Right atrium auricular region (tissue), 2 donors: ENCODE results near the gene CAMK2B. TPM values are rescaled to one million over a fixed set of nuclear protein-coding genes. Genes with fewer than 3 reads are reported as not detected.

ENCODE experiments used
- DNase-seq: peaks from one replicate; pipeline ENCODE4 v3.0.0-alpha.2; 2019; ENCODE audit warnings: low spot score
- H3K27ac ChIP-seq, 2 donors: fragments of 200-600 bp; sonication (generic); 1 replicate in 1 of 2; 2 replicates in 1 of 2; pipeline ENCODE4 v1.5.1; 2016 to 2019
- H3K27me3 ChIP-seq, 2 donors: fragments of 200-600 bp; sonication (generic); one replicate each; pipeline versions ENCODE4 v1.5.1 to v1.6.0; 2017 to 2019
- H3K36me3 ChIP-seq: fragments of 200-600 bp; sonication (generic); one replicate; pipeline ENCODE4 v1.5.1; 2016
- H3K4me1 ChIP-seq, 2 donors: fragments of 200-600 bp; sonication (generic); one replicate each; pipeline versions ENCODE4 v1.5.1 to v1.6.0; 2017 to 2019
- H3K4me3 ChIP-seq, 2 donors: fragments of 200-600 bp; sonication (generic); 1 replicate in 1 of 2; 2 replicates in 1 of 2; pipeline ENCODE4 v1.5.1; 2017 to 2019; ENCODE audit warnings: mild to moderate bottlenecking in 1 of 2, moderate library complexity in 1 of 2
- H3K9me3 ChIP-seq, 2 donors: fragments of 200-600 bp; sonication (generic); one replicate each; pipeline ENCODE4 v1.5.1; 2019
- total RNA-seq, 2 donors: library from RNA; depleted of rRNA; stranded (reverse); fragments of >200 nt; gene quantifications; one replicate each; pipeline ENCODE4 v1.1.0, GENCODE V29; 2016
- TF ChIP-seq, protein P1 (sequence below), 2 donors: fragments of 200-600 bp; sonication (generic); IDR thresholded peaks; one replicate each; pipeline ENCODE4 v1.5.1; 2019; ENCODE audit warnings: antibody characterized with exemption in 2 of 2

The CAMK2B gene
- total RNA-seq, 2 donors from 2014 or later: 79.9 to 84.7 TPM

DNA sequence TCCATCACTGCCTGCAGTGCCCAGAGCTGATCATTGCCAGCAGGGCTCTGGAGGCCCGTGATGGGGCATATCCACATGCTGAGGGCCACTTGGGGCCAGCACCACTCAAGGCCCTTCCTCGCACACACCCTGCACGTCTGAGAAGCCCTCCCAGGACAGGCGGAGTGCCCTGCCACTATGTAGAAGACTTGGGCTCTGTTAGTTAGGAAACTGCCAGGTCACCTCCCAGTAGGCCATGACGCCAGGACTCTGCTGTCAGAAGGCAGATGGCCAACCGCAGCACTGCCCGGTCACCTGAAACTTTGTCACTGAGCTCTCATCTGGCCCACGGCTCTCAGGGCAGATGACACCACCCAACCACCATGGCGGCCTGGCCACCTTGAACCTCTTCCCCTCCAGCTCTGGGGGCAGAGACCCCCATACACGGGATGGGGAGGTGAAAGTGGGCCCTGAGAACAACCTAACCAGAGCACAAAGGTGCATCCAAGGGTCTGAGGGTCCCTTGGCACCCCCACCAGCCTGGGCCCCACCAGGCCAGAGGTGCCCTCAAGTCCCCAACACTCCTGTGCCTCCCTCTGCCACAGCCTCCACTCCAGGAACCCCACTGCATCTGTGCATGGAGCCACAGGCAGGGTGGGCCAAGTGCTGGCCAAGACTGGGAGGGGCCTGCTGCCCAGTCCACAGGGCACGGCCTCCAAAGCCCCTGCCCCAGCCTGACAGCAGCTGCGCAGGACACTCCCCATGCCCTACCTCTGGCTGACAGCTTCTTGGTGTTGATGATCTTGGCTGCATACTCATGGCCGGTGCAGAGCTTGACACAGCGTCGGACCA, 41.8 kb downstream of the CAMK2B start:
- TF ChIP-seq, protein P1, sequence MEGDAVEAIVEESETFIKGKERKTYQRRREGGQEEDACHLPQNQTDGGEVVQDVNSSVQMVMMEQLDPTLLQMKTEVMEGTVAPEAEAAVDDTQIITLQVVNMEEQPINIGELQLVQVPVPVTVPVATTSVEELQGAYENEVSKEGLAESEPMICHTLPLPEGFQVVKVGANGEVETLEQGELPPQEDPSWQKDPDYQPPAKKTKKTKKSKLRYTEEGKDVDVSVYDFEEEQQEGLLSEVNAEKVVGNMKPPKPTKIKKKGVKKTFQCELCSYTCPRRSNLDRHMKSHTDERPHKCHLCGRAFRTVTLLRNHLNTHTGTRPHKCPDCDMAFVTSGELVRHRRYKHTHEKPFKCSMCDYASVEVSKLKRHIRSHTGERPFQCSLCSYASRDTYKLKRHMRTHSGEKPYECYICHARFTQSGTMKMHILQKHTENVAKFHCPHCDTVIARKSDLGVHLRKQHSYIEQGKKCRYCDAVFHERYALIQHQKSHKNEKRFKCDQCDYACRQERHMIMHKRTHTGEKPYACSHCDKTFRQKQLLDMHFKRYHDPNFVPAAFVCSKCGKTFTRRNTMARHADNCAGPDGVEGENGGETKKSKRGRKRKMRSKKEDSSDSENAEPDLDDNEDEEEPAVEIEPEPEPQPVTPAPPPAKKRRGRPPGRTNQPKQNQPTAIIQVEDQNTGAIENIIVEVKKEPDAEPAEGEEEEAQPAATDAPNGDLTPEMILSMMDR (IDR thresholded peaks at IDR 0.05): no peak
- Histone ChIP-seq H3K27ac (peak overlapping the region; percentile 90 to 93), H3K27me3 (no peaks in the 10 kb centered on the region), H3K4me3 (no peak overlapping the region), H3K4me1 (peaks cover 0 to 62% of the 10 kb centered on the region in 2 donors), H3K36me3 (no peaks in the 10 kb centered on the region), H3K9me3 (no peaks in the 10 kb centered on the region)
- no peak for DNase-seq

DNA sequence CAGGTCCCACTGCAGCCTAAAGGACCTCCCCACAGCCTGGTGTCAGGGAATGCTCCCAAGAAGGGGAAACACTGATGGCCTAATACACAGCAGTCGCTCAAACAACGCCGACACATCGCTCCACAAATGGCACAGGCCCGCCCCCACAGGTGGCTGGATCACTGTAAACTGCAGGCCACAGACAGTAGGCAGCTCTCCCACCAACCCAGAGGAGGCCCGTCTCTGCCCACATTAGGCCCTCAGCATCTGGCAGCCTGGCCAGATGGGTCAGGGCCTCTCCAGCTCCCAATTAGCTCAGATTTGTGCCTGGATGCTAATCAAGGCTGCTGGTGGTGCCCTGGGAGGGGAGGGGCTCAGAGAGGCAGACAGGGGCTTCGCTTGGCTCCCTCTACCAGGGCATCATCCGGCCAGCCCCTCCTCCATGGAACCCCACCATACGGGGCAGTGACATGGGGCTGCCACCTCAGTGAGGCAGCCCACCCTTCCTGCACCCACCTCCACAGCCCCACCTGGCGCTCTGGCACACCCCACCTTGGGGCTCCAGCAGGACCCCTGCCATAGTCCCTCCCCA, 42.7 kb downstream of the CAMK2B start:
- no peaks in the 10 kb centered on the region for H3K9me3 ChIP-seq
- TF ChIP-seq, protein P1 (IDR thresholded peaks at IDR 0.05): no peak
- H3K27ac ChIP-seq: peak overlapping the region; percentile 90 to 93
- peak; percentile 48 for DNase-seq
- H3K36me3 ChIP-seq: no peaks in the 10 kb centered on the region
- no peaks in the 10 kb centered on the region for H3K27me3 ChIP-seq
- H3K4me1 ChIP-seq: peaks cover 0 to 70% of the 10 kb centered on the region in 2 donors
- H3K4me3 ChIP-seq: no peak overlapping the region

DNA sequence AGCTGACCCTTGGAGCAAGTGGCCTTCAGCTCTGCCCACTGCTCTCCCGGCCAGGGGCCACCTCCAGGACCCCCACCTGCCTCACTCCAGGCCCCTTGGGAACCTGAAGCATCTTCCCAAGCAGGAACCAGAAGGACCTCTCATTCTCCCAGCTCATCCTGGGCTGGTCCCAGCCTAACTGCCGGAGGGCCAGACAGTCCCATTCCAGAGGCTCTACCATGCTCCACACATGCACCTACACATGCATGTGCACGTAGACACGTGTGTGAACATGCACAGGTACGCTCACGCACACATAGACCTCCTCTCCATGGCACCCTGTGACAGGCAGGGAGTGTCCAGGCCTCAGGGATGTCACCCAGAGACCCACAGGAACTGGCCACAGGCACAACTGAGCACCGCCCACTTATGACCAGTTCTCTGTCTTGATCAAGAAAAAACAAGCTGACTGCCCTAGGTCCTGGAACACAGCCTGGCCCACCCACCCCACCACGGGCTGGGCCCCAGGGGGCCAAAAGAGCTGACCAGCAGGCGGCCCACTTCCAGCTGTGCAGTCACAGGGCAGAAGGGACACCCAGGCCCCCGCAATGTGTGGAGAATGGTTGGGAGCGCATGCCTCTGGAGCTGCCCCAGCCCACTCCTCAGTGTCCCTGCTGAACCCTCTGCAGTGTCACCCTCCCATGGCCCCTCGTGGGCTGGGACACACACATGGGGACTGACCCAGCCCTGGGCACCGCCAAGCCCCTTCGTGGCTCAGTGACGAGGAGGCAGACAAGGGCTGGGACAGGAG, 43.4 kb downstream of the CAMK2B start:
- H3K27ac ChIP-seq: peak overlapping the region; percentile 90 to 93
- no peaks in the 10 kb centered on the region for H3K36me3 ChIP-seq
- peaks cover 0 to 70% of the 10 kb centered on the region in 2 donors for H3K4me1 ChIP-seq
- TF ChIP-seq, protein P1 (IDR thresholded peaks at IDR 0.05): no peak
- peak; percentile 49 for DNase-seq
- no peaks in the 10 kb centered on the region for H3K9me3 ChIP-seq
- H3K4me3 ChIP-seq: no peak overlapping the region
- H3K27me3 ChIP-seq: no peaks in the 10 kb centered on the region

DNA sequence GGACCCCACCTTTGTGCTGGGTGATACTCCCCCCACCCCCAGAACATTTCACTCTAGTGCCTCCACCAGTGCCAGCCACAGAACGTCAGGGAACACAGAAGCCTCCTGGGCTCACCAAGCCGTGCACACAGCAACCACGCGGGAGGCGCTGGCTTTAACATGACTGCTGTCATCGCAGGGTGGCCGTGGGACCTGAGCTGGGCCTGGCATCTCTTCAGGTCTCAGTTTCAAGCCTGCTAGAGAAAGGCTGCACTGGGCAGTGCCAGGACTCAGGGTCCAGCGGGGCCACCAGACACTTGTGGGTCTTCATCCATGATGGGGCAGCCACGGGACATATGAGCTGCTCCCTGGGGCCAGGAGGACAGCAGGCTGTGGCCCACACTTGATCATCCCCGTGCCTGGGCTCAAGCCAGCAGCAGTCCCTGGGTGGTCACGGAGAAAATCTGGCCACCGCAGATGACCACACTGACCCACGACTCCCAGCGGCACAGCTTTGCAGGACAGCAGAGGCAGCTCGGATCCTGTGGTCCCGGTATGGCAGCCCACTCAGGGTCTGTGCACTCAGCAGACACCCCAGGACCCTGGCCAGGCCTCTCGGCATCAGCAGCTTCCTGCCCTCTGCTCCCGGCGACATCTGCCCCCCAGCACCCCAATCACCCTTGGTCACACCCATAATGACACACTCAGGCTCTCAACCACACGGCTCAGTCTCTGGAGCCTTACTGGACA, 44.2 kb downstream of the CAMK2B start:
- peak overlapping the region; percentile 90 to 93 for H3K27ac ChIP-seq

GRCh38 chr7:44280636-44280992, 44.8 kb downstream of the CAMK2B start:
- no peaks in the 10 kb centered on the region for H3K27me3 ChIP-seq
- peaks cover 0 to 72% of the 10 kb centered on the region in 2 donors for H3K4me1 ChIP-seq
- H3K4me3 ChIP-seq: no peak overlapping the region
- TF ChIP-seq, protein P1 (IDR thresholded peaks at IDR 0.05): no peak
- DNase-seq: no peak
- H3K36me3 ChIP-seq: no peaks in the 10 kb centered on the region
- peak overlapping the region; percentile 90 to 93 for H3K27ac ChIP-seq
- H3K9me3 ChIP-seq: no peaks in the 10 kb centered on the region

More for the DNA sequence above, 44.2 kb downstream of the CAMK2B start:
- H3K4me1 ChIP-seq: peaks cover 0 to 70% of the 10 kb centered on the region in 2 donors
- no peaks in the 10 kb centered on the region for H3K27me3 ChIP-seq
- no peak overlapping the region for H3K4me3 ChIP-seq
- TF ChIP-seq, protein P1 (IDR thresholded peaks at IDR 0.05): no peak
- no peaks in the 10 kb centered on the region for H3K36me3 ChIP-seq
- H3K9me3 ChIP-seq: no peaks in the 10 kb centered on the region
- DNase-seq: no peak
